ENCODE results near the gene LPAR1.

GRCh38 chr9:111056538-111056937 is 18.3 kb upstream of the LPAR1 start:
- no peak for TF ChIP-seq CTCF (IDR thresholded peaks at IDR 0.05)
- TF ChIP-seq EZH2 (IDR thresholded peaks at IDR 0.05): no peak
